Parathyroid adenoma (tissue), 2 donors: ENCODE data around the gene ITPK1.

Source experiments
- H2AFZ ChIP-seq: fragments of 300-600 bp; sonication (generic); one replicate; pipeline ENCODE4 v1.7.0; 2017; ENCODE audit warnings: antibody characterized with exemption, mild to moderate bottlenecking
- H3K27ac ChIP-seq: fragments of 300-600 bp; sonication (generic); one replicate; pipeline ENCODE4 v1.7.0; 2017
- H3K27me3 ChIP-seq: fragments of 300-600 bp; sonication (generic); one replicate; pipeline ENCODE4 v1.7.0; 2017; ENCODE audit warnings: low read length; ENCODE audit not compliant: control insufficient read depth, insufficient read depth
- H3K36me3 ChIP-seq: fragments of 300-600 bp; sonication (generic); one replicate; pipeline ENCODE4 v1.7.0; 2017; ENCODE audit warnings: low read length; ENCODE audit not compliant: control insufficient read depth, insufficient read depth
- H3K4me1 ChIP-seq: fragments of 300-600 bp; sonication (generic); one replicate; pipeline ENCODE4 v1.7.0; 2017; ENCODE audit warnings: control low read depth
- H3K4me2 ChIP-seq: fragments of 300-600 bp; sonication (generic); one replicate; pipeline ENCODE4 v1.7.0; 2017; ENCODE audit warnings: low read length
- H3K4me3 ChIP-seq: fragments of 300-600 bp; sonication (generic); one replicate; pipeline ENCODE4 v1.7.0; 2017; ENCODE audit warnings: low read depth, low read length
- H3K79me2 ChIP-seq: fragments of 300-600 bp; sonication (generic); one replicate; pipeline ENCODE4 v1.7.0; 2017; ENCODE audit warnings: control low read depth
- H3K9ac ChIP-seq: fragments of 300-600 bp; sonication (generic); one replicate; pipeline ENCODE4 v1.7.0; 2017; ENCODE audit warnings: mild to moderate bottlenecking
- H3K9me3 ChIP-seq: fragments of 300-600 bp; sonication (generic); one replicate; pipeline ENCODE4 v1.7.0; 2017; ENCODE audit warnings: low read length; ENCODE audit not compliant: control insufficient read depth
- CTCF ChIP-seq: fragments of 300-600 bp; sonication (generic); IDR thresholded peaks from one replicate; pipeline ENCODE4 v1.7.0; 2017; ENCODE audit warnings: antibody characterized with exemption, mild to moderate bottlenecking
- donor health status: primary hyperparathyroidism.

ITPK1 gene

DNA sequence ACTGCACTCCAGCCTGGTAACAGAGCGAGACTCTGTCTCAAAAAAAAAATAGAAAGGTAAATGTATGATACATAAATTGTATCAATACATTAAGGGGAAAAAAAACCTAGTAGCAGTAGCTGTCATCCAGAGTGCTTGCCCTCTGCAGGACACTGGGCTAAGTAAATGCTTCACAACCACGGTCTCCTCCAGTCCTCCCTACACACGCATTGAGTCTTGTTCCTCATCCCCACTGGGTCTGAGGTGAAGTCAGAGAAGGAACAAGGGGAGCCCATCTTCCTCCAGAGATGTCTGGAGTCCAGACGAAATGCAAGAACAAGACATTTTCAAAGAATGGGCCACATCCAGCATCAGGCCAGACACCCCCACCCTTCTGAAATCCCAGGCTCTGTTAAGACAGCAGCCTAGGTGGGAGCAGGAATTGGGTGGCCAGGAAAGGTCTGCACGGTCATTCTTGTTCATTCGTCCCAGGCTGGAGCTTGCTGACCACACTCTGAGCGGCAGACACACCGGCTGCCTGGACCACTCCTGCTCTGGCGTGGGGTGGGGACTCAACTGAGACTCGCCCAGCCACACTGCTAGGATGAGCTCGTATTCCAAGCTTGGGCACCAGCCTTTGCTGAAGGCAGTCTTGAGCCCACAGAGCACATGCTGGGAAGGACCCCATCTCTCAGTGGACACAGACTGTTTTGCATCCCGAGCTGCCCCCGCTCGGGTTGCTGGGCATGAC is 147.3 kb downstream of the ITPK1 start:
- Histone ChIP-seq H3K27me3 (no peaks in the 10 kb centered on the region), H3K27ac (no peak overlapping the region), H3K4me2 (no peak overlapping the region), H3K9ac (no peak overlapping the region), H3K79me2 (peaks cover 25% of the 10 kb centered on the region), H2AFZ (no peak overlapping the region), H3K9me3 (no peaks in the 10 kb centered on the region), H3K4me1 (peaks cover 8% of the 10 kb centered on the region), H3K4me3 (no peak overlapping the region), H3K36me3 (no peaks in the 10 kb centered on the region)
- no peak for TF ChIP-seq CTCF

DNA sequence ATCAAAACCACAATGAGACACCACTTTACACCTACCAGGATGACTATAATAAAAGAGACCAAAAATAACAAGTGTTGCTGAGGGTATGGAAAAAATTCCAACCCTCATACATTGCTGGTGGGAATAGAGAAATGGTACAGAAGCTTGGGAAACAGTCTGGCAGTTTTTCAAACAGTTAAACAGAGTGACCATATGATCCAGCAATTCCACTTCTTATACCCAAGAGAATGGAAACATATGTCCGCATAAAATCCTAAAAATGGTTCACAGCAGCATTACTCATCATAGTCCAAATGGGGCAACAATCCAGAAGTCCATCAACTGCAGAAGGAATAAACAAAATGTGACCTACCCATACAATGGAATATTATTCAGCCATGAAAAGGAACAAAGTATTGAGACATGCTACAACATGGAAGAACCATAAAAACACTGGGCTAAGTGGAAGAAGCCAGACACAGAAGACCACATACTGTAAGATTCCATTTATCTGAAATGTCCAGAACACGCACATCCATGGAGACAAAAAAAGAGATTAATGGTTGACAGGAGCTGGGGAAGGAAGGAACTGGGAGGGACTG is 148.3 kb downstream of the ITPK1 start:
- H3K4me2 ChIP-seq = no peak overlapping the region

GRCh38 chr14:92965281-92965680 is 150.4 kb downstream of the ITPK1 start:
- H3K4me2 ChIP-seq = no peak overlapping the region
- no peak for TF ChIP-seq CTCF
- no peak overlapping the region for H3K9ac ChIP-seq
- H3K9me3 ChIP-seq = no peaks in the 10 kb centered on the region
- H3K4me1 ChIP-seq = peaks cover 8% of the 10 kb centered on the region
- no peak overlapping the region for H3K27ac ChIP-seq
- H2AFZ ChIP-seq = no peak overlapping the region
- H3K36me3 ChIP-seq = no peaks in the 10 kb centered on the region
- no peak overlapping the region for H3K4me3 ChIP-seq
- H3K79me2 ChIP-seq = peaks cover 22% of the 10 kb centered on the region
- no peaks in the 10 kb centered on the region for H3K27me3 ChIP-seq

More for the DNA sequence above, 148.3 kb downstream of the ITPK1 start:
- H3K9ac ChIP-seq = no peak overlapping the region
- H3K9me3 ChIP-seq = no peaks in the 10 kb centered on the region
- no peak overlapping the region for H2AFZ ChIP-seq
- H3K27ac ChIP-seq = no peak overlapping the region
- no peaks in the 10 kb centered on the region for H3K36me3 ChIP-seq
- peaks cover 8% of the 10 kb centered on the region for H3K4me1 ChIP-seq
- no peaks in the 10 kb centered on the region for H3K27me3 ChIP-seq
- no peak for TF ChIP-seq CTCF
- H3K4me3 ChIP-seq = no peak overlapping the region
- H3K79me2 ChIP-seq = peaks cover 22% of the 10 kb centered on the region

DNA sequence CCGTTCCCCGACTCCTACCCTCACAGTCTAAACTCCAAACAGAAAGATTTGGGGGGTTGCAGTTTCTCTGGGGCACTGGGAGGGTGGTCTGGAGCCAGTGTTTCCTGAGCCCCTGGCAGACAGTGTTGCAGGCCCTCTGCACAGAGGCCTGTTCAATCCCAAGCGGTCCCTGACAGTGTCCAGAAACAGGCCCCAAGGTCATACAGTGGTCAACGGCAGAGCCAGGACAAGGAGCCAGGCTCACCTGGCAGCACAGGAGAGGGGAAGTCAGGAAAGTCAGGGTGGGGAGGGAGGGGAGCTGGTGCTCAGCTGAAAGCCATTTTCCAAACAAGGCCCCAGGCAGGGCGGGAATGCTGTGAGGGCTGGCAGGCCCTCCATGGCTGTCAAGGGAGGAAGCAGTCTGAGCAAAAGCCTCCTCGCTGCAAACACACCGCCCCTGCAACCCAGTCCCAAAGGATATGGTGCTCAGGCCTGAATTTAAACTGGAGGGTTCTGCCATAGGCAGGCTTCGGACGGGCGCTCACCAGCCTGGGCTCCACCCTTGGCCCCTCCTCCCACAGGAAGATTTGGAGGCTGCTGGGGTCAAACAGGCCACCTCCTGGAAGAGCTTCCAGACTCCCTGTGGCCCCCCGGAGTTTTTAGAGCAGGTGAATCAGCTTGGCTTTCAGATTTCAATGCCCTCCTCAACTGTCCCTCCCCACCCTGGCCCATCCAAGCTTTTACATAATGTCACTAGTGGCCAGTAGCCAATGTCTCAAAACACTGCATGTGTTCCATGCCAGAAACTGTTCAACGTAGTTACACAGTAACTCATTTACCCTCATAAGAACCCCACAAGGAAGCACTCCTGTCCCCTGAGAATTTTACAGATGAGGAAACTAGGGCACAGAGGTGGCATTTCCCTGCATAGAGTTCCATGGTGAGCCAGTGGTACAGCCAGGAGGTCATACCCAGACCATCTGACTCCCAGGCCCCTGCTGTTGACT is 151.3 kb downstream of the ITPK1 start:
- Histone ChIP-seq H3K79me2 (peaks cover 18% of the 10 kb centered on the region), H3K36me3 (no peaks in the 10 kb centered on the region), H3K4me1 (peaks cover 5% of the 10 kb centered on the region), H2AFZ (no peak overlapping the region), H3K27me3 (no peaks in the 10 kb centered on the region), H3K4me3 (no peak overlapping the region), H3K9ac (no peak overlapping the region), H3K9me3 (no peaks in the 10 kb centered on the region), H3K27ac (no peak overlapping the region), H3K4me2 (no peak overlapping the region)
- TF ChIP-seq CTCF = no peak
